Endothelial cell of umbilical vein (primary cell): ENCODE data around the gene ZBTB20. TPM values are rescaled to one million over a fixed set of nuclear protein-coding genes. Genes with fewer than 3 reads are reported as not detected.

Experiments
- BruUV-seq: library from RNA; stranded (reverse); fragments of 400-500 nt; replicated peaks from 2 replicates; lab custom pipeline; 2021; lab: Mats Ljungman, UMichigan
- CTCF ChIA-PET: fragments of 300-600, 350-600 bp; sonication (Branson Sonifier 250); formaldehyde crosslinking; loops from one replicate; lab custom pipeline; 2021; ENCODE audit warnings: antibody characterized with exemption, inconsistent platforms; lab: Charles Lee
- POLR2A ChIA-PET: fragments of 300-600, 350-600 bp; sonication (Branson Sonifier 250); formaldehyde crosslinking; loops from one replicate; lab custom pipeline; 2021; ENCODE audit warnings: antibody characterized with exemption, inconsistent platforms; lab: Charles Lee
- DNase-seq: peaks from one replicate; pipeline ENCODE4 v3.0.0-alpha.2; 2011; ENCODE audit warnings: low read depth, low spot score
- FAIRE-seq: peaks from 2 replicates; lab custom pipeline; 2011; peaks lifted over from hg19 to GRCh38; lab: Jason Lieb, UNC
- H2AFZ ChIP-seq: 2 replicates; pipeline ENCODE4 v1.6.0; 2012; ENCODE audit warnings: low read depth, low read length, control low read depth, inconsistent platforms
- H3K27ac ChIP-seq: 2 replicates; pipeline ENCODE4 v1.5.1; 2011; ENCODE audit warnings: low read depth, mild to moderate bottlenecking, control low read depth, low read length, moderate library complexity; ENCODE audit not compliant: insufficient read depth
- H3K27me3 ChIP-seq, 2 experiments: 2 replicates each; pipeline versions ENCODE4 v1.6.0 to v1.6.1; 2011; ENCODE audit warnings: low read length in 2 of 2, mixed read lengths in 1 of 2; ENCODE audit not compliant: control insufficient read depth in 2 of 2, insufficient read depth in 2 of 2
- H3K36me3 ChIP-seq, 2 experiments: 2 replicates in 1 of 2; 3 replicates in 1 of 2; pipeline ENCODE4 v1.5.1; 2011; ENCODE audit warnings: low read length in 2 of 2, mild to moderate bottlenecking in 1 of 2, moderate library complexity in 1 of 2; ENCODE audit not compliant: control insufficient read depth in 2 of 2, insufficient read depth in 2 of 2; ENCODE audit errors: extremely low read depth in 1 of 2
- H3K4me1 ChIP-seq: 3 replicates; pipeline ENCODE4 v1.5.1; 2011; ENCODE audit warnings: mild to moderate bottlenecking, low read length; ENCODE audit not compliant: control insufficient read depth, insufficient read depth; ENCODE audit errors: extremely low read depth
- H3K4me2 ChIP-seq: 2 replicates; pipeline ENCODE4 v1.6.1; 2011; ENCODE audit warnings: low read length, control low read depth, mixed read lengths; ENCODE audit not compliant: insufficient read depth
- H3K4me3 ChIP-seq, 3 experiments: fragments of 200-600 bp in 1 of 3; sonication (generic), shearing (Covaris generic) in 1 of 3; replicated peaks in 1 of 3; 2 replicates each; pipeline ENCODE4 v1.5.1; 2011 to 2016; ENCODE audit warnings: control low read depth in 3 of 3, low read length in 3 of 3, mild to moderate bottlenecking in 2 of 3, inconsistent platforms in 1 of 3, low read depth in 1 of 3, moderate library complexity in 1 of 3; ENCODE audit not compliant: insufficient read depth in 1 of 3
- H3K79me2 ChIP-seq: 2 replicates; pipeline ENCODE4 v1.6.0; 2012; ENCODE audit warnings: low read length, inconsistent platforms; ENCODE audit not compliant: control insufficient read depth, insufficient read depth
- H3K9ac ChIP-seq: replicated peaks from 2 replicates; pipeline ENCODE3; 2011; ENCODE audit warnings: low read length, control low read depth; ENCODE audit not compliant: insufficient read depth; ENCODE audit errors: extremely low read depth
- H3K9me1 ChIP-seq: replicated peaks from 3 replicates; pipeline ENCODE4 v1.6.0; 2011; ENCODE audit warnings: mild to moderate bottlenecking, low read length; ENCODE audit not compliant: control insufficient read depth, insufficient read depth; ENCODE audit errors: extremely low read depth
- H3K9me3 ChIP-seq: replicated peaks from 2 replicates; pipeline ENCODE4 v1.5.1; 2012; ENCODE audit warnings: low read length, inconsistent platforms; ENCODE audit not compliant: control insufficient read depth, insufficient read depth
- H4K20me1 ChIP-seq: replicated peaks from 2 replicates; pipeline ENCODE3; 2011; ENCODE audit warnings: mild to moderate bottlenecking, low read length; ENCODE audit not compliant: control insufficient read depth, insufficient read depth; ENCODE audit errors: extremely low read depth
- CTCF ChIP-seq, 2 donors: IDR thresholded peaks; 1 replicate in 1 of 2; 2 replicates in 1 of 2; pipeline ENCODE4 v1.5.1; 2011; ENCODE audit warnings: low read length in 2 of 2, mild to moderate bottlenecking in 2 of 2, moderate library complexity in 2 of 2, control low read depth in 1 of 2, inconsistent platforms in 1 of 2, low read depth in 1 of 2; ENCODE audit not compliant: insufficient read depth in 1 of 2; ENCODE audit errors: extremely low read depth in 1 of 2
- EZH2 ChIP-seq: IDR thresholded peaks from 2 replicates; pipeline ENCODE4 v1.6.1; 2012; ENCODE audit warnings: borderline replicate concordance, low read depth, mild to moderate bottlenecking, moderate library complexity, low read length, inconsistent platforms; ENCODE audit not compliant: severe bottlenecking
- FOS ChIP-seq: IDR thresholded peaks from 2 replicates; pipeline ENCODE4 v1.6.1; 2011; ENCODE audit warnings: mild to moderate bottlenecking, low read length, moderate library complexity, borderline replicate concordance; ENCODE audit not compliant: insufficient read depth
- GATA2 ChIP-seq: IDR thresholded peaks from 2 replicates; pipeline ENCODE4 v1.7.0; 2011; ENCODE audit warnings: low read depth, mild to moderate bottlenecking, moderate library complexity, mixed read lengths, low read length; ENCODE audit not compliant: insufficient read length, insufficient read depth
- JUN ChIP-seq: IDR thresholded peaks from 2 replicates; pipeline ENCODE4 v1.6.1; 2011; ENCODE audit warnings: borderline replicate concordance, low read depth; ENCODE audit not compliant: insufficient read length, insufficient read depth
- MAX ChIP-seq: IDR thresholded peaks from 2 replicates; pipeline ENCODE4 v1.6.1; 2011; ENCODE audit not compliant: insufficient read depth, insufficient read length
- MYC ChIP-seq: IDR thresholded peaks from one replicate; pipeline ENCODE4 v1.6.1; 2011; ENCODE audit warnings: mild to moderate bottlenecking, low read depth, low read length
- POLR2A ChIP-seq: IDR thresholded peaks from 2 replicates; pipeline ENCODE4 v1.6.1; 2012; ENCODE audit warnings: low read depth, mild to moderate bottlenecking, control low read depth, low read length
- POLR2AphosphoS5 ChIP-seq: IDR thresholded peaks from 2 replicates; pipeline ENCODE4 v1.6.1; 2012; ENCODE audit warnings: low read depth, mild to moderate bottlenecking, control low read depth, low read length, moderate library complexity; ENCODE audit not compliant: insufficient read depth
- dilution Hi-C: fragments of 300-500 bp; cut with MboI; formaldehyde crosslinking; loops from one replicate; pipeline ENCODE4 v1.15.0; 2019; ENCODE audit warnings: low sequenced_read_pairs; ENCODE audit not compliant: extremely low pct_ligation_motif_present
- intact Hi-C: fragments of 100-400 bp; cut with micrococcal nuclease; formaldehyde crosslinking; loops from one replicate; pipeline ENCODE4 v1.10.0; 2022
- polyA plus RNA-seq, 4 experiments: library from polyadenylated mRNA; depleted of rRNA in 3 of 4; stranded (reverse) in 3 of 4; unstranded in 1 of 4; fragments of >200 nt; gene quantifications; 2 replicates each; pipeline versions ENCODE4 v1.2.1 to v1.2.3, GENCODE V29; 2011 to 2012; ENCODE audit warnings: missing spikeins in 1 of 4
- total RNA-seq: library from RNA; stranded (reverse); gene quantifications from 2 replicates; pipeline ENCODE4 v1.2.3, GENCODE V29; 2021

The ZBTB20 gene
- total and polyA plus RNA-seq, 2 donors (not counting 3 experiments of a cell fraction or from before 2014, with no cell fraction given): 2.1 to 20.5 TPM

GRCh38 chr3:114829783-114830182 is 317.3 kb downstream of the ZBTB20 start:
- H4K20me1 ChIP-seq: peaks cover 2% of the 10 kb centered on the region
- no peaks in the 10 kb centered on the region for H3K27me3 ChIP-seq
- no peak overlapping the region for H3K4me3 ChIP-seq
- TF ChIP-seq CTCF (IDR thresholded peaks at IDR 0.05; ENCODE audit: extremely low read depth in 1 of 2, insufficient read depth in 1 of 2, low read depth in 1 of 2, low read length in 2 of 2) (no peak), GATA2 (no peak), MAX (no peak), JUN (no peak), MYC (no peak), EZH2 (no peak), POLR2A (no peak), FOS (no peak), POLR2AphosphoS5 (no peak)
- no TSS peak for BruUV-seq
- ChIA-PET POLR2A (no interaction called here), CTCF (interaction anchor here (1.3 kb wide), 1 partner anchor 44 kb away, joined by 3 read pairs; no protein-coding TSS in a partner anchor)
- no peak overlapping the region for H3K4me2 ChIP-seq
- H3K79me2 ChIP-seq: no peaks in the 10 kb centered on the region
- H3K27ac ChIP-seq: no peak overlapping the region
- no peak overlapping the region for H3K9ac ChIP-seq
- H3K9me1 ChIP-seq: no peaks in the 10 kb centered on the region
- dilution Hi-C loops: no loop called here
- DNase-seq: no peak
- no peak overlapping the region for H2AFZ ChIP-seq
- no peaks in the 10 kb centered on the region for H3K9me3 ChIP-seq
- intact Hi-C loops: loop anchor here (5.0 kb wide), 1 partner anchor 447 kb away; no protein-coding TSS in a partner anchor
- no peaks in the 10 kb centered on the region for H3K36me3 ChIP-seq
- peak; percentile 8 for FAIRE-seq
- no peaks in the 10 kb centered on the region for H3K4me1 ChIP-seq
